ENCODE results near the gene ZNF473. TPM values are rescaled to one million over a fixed set of nuclear protein-coding genes. Genes with fewer than 3 reads are reported as not detected.
"Not testable (repeated sequence)": the region's sequence is repeated elsewhere in the genome, so short reads cannot be mapped to it uniquely, and the experiment has no call there.

ZNF473 gene
- total RNA-seq, 2 experiments from 2014 or later: 2.6 to 2.8 TPM

- ATAC-seq (ENCODE audit: poor library complexity) (no peak), DNase-seq (no peak)
- no peaks in the 10 kb centered on the region for H3K27me3 ChIP-seq (ENCODE audit: control insufficient read depth in 1 of 2, insufficient read depth in 2 of 2, low read length in 2 of 2)
- H3K27me3 Mint-ChIP-seq: peaks cover 15% of the 10 kb centered on the region
- intact Hi-C loops (cut with DNase I, micrococcal nuclease): no loop called here
- no peak overlapping the region for H3K27ac Mint-ChIP-seq
- H3K27ac ChIP-seq (ENCODE audit: low read depth in 1 of 2, low read length in 2 of 2): no peak overlapping the region
- no peaks in the 10 kb centered on the region for H3K36me3 ChIP-seq (ENCODE audit: insufficient read depth, low read length)
- TF ChIP-seq CTCF (IDR thresholded peaks at IDR 0.05): no peak
- CTCF ChIA-PET: no interaction called here
- H3K36me3 Mint-ChIP-seq (ENCODE audit: low read depth): no peaks in the 10 kb centered on the region
- H3K4me3 Mint-ChIP-seq: no peak overlapping the region
- no peaks in the 10 kb centered on the region for H3K9me3 Mint-ChIP-seq
- H3K4me3 ChIP-seq (ENCODE audit: low read length): no peak overlapping the region
- H3K4me1 ChIP-seq (ENCODE audit: insufficient read depth, low read length): no peaks in the 10 kb centered on the region
- H3K4me1 Mint-ChIP-seq (ENCODE audit: low read depth): no peaks in the 10 kb centered on the region
- peaks cover 26 to 33% of the 10 kb centered on the region in 2 experiments for H3K9me3 ChIP-seq (ENCODE audit: control insufficient read depth in 1 of 2, insufficient read depth in 1 of 2, low read length in 2 of 2)
- POLR2A ChIA-PET: no interaction called here
Observed at GRCh38 chr19:50061650-50062049, 35.8 kb downstream of the ZNF473 start.

GRCh38 chr19:50065938-50066337 is 40.1 kb downstream of the ZNF473 start:
- intact Hi-C loops (cut with DNase I, micrococcal nuclease): no loop called here
- Histone ChIP-seq H3K27ac (ENCODE audit: low read depth in 1 of 2, low read length in 2 of 2) (no peak overlapping the region), H3K36me3 (ENCODE audit: insufficient read depth, low read length) (no peaks in the 10 kb centered on the region), H3K4me1 (ENCODE audit: insufficient read depth, low read length) (no peaks in the 10 kb centered on the region), H3K27me3 (ENCODE audit: control insufficient read depth in 1 of 2, insufficient read depth in 2 of 2, low read length in 2 of 2) (no peaks in the 10 kb centered on the region), H3K4me3 (ENCODE audit: low read length) (no peak overlapping the region), H3K9me3 (ENCODE audit: control insufficient read depth in 1 of 2, insufficient read depth in 1 of 2, low read length in 2 of 2) (peaks cover 0 to under 1% of the 10 kb centered on the region in 2 experiments)
- Mint-ChIP-seq H3K4me3 (no peak overlapping the region), H3K27ac (no peak overlapping the region), H3K36me3 (ENCODE audit: low read depth) (no peaks in the 10 kb centered on the region), H3K27me3 (peaks cover 15% of the 10 kb centered on the region), H3K4me1 (ENCODE audit: low read depth) (no peaks in the 10 kb centered on the region), H3K9me3 (no peaks in the 10 kb centered on the region)
- POLR2A ChIA-PET: no interaction called here
- no peak for TF ChIP-seq CTCF (IDR thresholded peaks at IDR 0.05)
- no peak for DNase-seq
- ATAC-seq (ENCODE audit: poor library complexity): no peak
- CTCF ChIA-PET: no interaction called here

- H3K36me3 Mint-ChIP-seq (ENCODE audit: low read depth): no peaks in the 10 kb centered on the region
- Histone ChIP-seq H3K27ac (ENCODE audit: low read depth in 1 of 2, low read length in 2 of 2) (no peak overlapping the region), H3K4me3 (ENCODE audit: low read length) (no peak overlapping the region), H3K9me3 (ENCODE audit: control insufficient read depth in 1 of 2, insufficient read depth in 1 of 2, low read length in 2 of 2) (no peaks in the 10 kb centered on the region), H3K4me1 (ENCODE audit: insufficient read depth, low read length) (no peaks in the 10 kb centered on the region), H3K27me3 (ENCODE audit: control insufficient read depth in 1 of 2, insufficient read depth in 2 of 2, low read length in 2 of 2) (no peaks in the 10 kb centered on the region), H3K36me3 (ENCODE audit: insufficient read depth, low read length) (no peaks in the 10 kb centered on the region)
- CTCF ChIA-PET: no interaction called here
- no peak for TF ChIP-seq CTCF (IDR thresholded peaks at IDR 0.05)
- no peaks in the 10 kb centered on the region for H3K4me1 Mint-ChIP-seq (ENCODE audit: low read depth)
- no peaks in the 10 kb centered on the region for H3K9me3 Mint-ChIP-seq
- ATAC-seq (ENCODE audit: poor library complexity) (no peak), DNase-seq (no peak)
- POLR2A ChIA-PET: no interaction called here
- peaks cover 11% of the 10 kb centered on the region for H3K27me3 Mint-ChIP-seq
- no peak overlapping the region for H3K27ac Mint-ChIP-seq
- H3K4me3 Mint-ChIP-seq: no peak overlapping the region
- intact Hi-C loops (cut with DNase I, micrococcal nuclease): no loop called here
Observed at GRCh38 chr19:50067575-50067974, 41.8 kb downstream of the ZNF473 start.

GRCh38 chr19:50068382-50068781 is 42.6 kb downstream of the ZNF473 start:
- CTCF ChIA-PET: interaction anchor here (0.7 kb wide), 1 partner anchor 49 kb away, joined by 3 read pairs; no protein-coding TSS in a partner anchor
- H3K9me3 Mint-ChIP-seq, POLR2A ChIA-PET: not testable (repeated sequence)

GRCh38 chr19:50075076-50075475 is 49.3 kb downstream of the ZNF473 start:
- ATAC-seq (ENCODE audit: poor library complexity); H3K36me3 Mint-ChIP-seq (ENCODE audit: low read depth); H3K27ac ChIP-seq (ENCODE audit: low read depth in 1 of 2, low read length in 2 of 2); H3K27me3 ChIP-seq (ENCODE audit: control insufficient read depth in 1 of 2, insufficient read depth in 2 of 2, low read length in 2 of 2); H3K9me3 Mint-ChIP-seq; POLR2A ChIA-PET; H3K36me3 ChIP-seq (ENCODE audit: insufficient read depth, low read length); H3K4me1 Mint-ChIP-seq (ENCODE audit: low read depth); H3K27me3 Mint-ChIP-seq; H3K4me3 ChIP-seq (ENCODE audit: low read length); CTCF ChIA-PET; H3K27ac Mint-ChIP-seq; H3K4me3 Mint-ChIP-seq; H3K9me3 ChIP-seq (ENCODE audit: control insufficient read depth in 1 of 2, insufficient read depth in 1 of 2, low read length in 2 of 2); H3K4me1 ChIP-seq (ENCODE audit: insufficient read depth, low read length); DNase-seq; intact Hi-C loops (cut with DNase I, micrococcal nuclease): not testable (repeated sequence)

More at GRCh38 chr19:50068382-50068781, 42.6 kb downstream of the ZNF473 start:
- H3K4me1 Mint-ChIP-seq (ENCODE audit: low read depth); ATAC-seq (ENCODE audit: poor library complexity); H3K27ac ChIP-seq (ENCODE audit: low read depth in 1 of 2, low read length in 2 of 2); H3K4me1 ChIP-seq (ENCODE audit: insufficient read depth, low read length); H3K4me3 Mint-ChIP-seq; intact Hi-C loops (cut with DNase I, micrococcal nuclease); H3K27me3 ChIP-seq (ENCODE audit: control insufficient read depth in 1 of 2, insufficient read depth in 2 of 2, low read length in 2 of 2); H3K36me3 ChIP-seq (ENCODE audit: insufficient read depth, low read length); H3K27ac Mint-ChIP-seq; H3K4me3 ChIP-seq (ENCODE audit: low read length); H3K36me3 Mint-ChIP-seq (ENCODE audit: low read depth); DNase-seq; H3K9me3 ChIP-seq (ENCODE audit: control insufficient read depth in 1 of 2, insufficient read depth in 1 of 2, low read length in 2 of 2): not testable (repeated sequence)
- peaks cover 11% of the 10 kb centered on the region for H3K27me3 Mint-ChIP-seq

Measured in CD4-positive, alpha-beta T cell (primary cell).